Measurements from ENCODE around the gene NMNAT2. TPM values are rescaled to one million over a fixed set of nuclear protein-coding genes. Genes with fewer than 3 reads are reported as not detected.

The NMNAT2 gene
- total RNA-seq, 1 donor from 2014 or later: 0.99 TPM

DNA sequence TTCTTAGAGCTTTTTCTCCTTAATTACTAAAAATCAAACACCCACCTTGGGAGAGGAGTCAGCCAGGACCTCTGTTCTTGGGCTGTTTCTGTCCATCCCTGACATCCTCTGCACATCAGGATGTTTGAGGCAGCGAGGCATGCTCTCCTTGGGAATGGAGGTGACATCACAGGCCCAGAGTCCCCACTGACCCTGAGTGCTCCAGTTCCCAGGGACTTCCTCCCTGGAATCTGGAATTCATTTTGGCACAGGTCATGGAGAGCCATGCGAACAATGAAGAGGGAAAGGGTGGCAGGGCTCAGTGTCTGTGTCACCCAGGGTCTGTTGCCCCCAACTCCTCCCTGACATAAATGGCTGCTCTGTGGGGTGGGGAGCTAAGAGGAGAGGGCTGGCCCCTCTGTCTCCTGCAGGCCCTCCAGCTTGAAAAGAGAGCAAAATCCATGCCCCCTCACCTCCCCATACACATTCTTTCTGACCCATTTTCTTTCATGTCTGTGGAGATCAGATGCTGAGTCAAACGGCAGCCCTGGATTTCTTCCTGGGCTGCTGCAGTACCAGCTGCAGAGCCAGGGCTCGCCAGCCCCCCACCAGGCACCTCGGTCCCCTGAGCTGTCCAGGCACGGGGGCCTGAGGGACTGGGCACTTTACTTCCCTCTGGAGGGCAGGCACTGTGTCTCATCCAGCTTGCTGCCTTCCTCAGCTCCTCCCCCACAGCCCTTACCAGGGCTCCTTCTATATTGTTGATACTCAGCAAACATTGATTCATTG is 102.0 kb downstream of the NMNAT2 start:
- DNase-seq (ENCODE audit: low spot score): no peak

DNA sequence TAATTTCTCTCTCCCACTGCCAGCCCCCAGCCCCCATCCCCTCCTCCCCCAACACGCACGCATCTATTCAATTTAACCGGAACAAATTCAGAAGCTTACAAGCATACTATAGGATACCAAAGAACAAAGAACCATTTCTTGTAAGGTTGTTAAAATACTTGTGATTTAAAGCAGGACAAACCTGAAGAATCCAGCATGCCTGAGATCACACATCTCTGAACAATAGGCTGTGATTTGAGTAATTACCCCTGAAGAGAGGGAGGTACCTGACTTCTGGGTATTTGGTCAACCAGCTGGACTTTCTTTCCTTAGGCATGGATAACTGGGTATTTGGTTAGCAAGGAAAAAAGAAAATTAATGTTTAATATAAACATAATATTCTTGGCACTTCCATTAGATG is 105.1 kb downstream of the NMNAT2 start:
- DNase-seq (ENCODE audit: low spot score): no peak

DNA sequence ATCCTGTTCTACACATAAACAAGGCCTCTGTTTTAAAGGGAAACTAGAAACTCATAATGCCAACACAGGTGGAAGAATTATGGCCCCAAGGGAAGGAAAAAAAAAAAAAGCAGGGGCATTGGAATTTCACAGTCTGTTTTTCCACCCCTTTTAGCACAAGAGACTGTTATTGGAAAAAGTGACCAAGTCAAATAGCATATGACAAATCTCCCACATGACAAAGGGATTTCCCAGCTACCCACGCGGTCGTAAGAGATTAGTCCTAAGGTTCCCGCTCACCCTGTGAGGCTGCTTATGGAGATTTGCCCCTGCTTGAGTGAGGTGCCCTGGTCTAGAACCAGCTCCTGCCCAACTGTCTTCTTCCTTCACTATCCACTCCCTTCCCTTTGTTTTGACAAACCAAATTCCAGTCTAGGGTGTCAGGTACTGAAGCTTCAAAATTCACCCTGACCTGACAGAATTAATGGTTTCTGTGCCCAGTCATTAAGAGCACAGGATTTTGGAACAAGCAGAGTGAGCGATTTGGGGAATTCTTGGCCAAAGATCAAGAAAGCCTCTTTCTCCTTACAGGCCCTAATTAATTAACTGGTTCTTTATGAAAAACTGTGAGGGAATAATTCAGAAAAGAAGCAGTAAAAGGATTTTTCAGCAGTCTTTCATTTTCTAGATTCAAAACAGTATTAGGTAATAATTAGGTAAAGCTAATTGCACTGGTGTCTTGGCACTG is 107.3 kb downstream of the NMNAT2 start:
- DNase-seq (ENCODE audit: low spot score): no peak

DNA sequence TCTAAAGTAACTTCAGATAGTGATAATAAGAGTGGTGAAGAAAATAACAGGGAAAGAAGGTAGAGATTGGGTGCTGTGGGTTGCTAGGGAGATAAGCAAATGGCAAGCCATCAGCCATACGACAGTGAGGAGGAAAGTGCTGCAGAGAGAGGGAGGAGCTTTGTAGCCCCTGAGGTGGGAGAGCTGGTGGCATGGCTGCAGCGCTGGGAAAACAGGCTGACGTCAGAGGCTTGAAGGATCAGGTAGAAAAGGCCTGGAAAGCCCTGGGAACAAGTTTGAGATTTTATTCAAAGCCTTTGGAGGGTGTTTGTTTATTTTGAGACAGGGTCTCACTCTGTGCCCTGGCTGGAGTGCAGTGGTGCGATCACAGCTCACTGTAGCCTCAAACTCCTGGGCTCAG is 109.5 kb downstream of the NMNAT2 start:
- no peak for DNase-seq (ENCODE audit: low spot score)

DNA sequence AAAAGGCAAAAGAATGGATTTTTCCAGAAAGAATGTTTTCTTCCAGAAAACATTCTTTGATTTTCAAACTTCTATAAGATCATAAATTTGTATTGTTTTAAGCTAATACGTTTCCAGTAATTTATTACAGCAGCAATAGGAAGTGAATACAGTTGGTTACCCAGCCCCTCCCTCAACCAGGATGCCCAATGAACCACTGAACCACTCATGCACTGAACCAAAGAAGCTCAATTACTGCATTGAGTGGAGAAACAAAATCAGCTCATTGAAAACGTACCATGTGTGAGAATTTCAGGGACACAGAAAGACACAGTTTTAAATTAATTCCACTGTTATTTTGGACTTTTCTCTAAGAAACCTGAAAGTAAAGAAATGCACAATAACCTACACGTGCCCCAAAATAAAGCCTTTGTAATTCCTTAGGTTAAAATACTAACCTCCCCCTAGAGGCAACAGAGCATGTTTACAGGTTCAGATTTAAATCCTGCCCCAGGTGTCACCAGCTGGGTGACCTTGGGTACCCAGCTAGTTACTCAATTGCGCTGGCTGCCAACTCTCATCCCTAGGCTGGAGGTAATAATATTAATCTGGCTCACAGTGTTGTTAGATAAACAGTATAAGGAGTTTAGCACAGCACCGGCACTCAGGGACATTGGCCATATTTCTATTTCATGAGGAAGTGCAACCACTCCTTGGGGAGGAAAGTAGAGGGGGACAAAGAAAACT is 111.7 kb downstream of the NMNAT2 start:
- DNase-seq (ENCODE audit: low spot score): no peak

DNA sequence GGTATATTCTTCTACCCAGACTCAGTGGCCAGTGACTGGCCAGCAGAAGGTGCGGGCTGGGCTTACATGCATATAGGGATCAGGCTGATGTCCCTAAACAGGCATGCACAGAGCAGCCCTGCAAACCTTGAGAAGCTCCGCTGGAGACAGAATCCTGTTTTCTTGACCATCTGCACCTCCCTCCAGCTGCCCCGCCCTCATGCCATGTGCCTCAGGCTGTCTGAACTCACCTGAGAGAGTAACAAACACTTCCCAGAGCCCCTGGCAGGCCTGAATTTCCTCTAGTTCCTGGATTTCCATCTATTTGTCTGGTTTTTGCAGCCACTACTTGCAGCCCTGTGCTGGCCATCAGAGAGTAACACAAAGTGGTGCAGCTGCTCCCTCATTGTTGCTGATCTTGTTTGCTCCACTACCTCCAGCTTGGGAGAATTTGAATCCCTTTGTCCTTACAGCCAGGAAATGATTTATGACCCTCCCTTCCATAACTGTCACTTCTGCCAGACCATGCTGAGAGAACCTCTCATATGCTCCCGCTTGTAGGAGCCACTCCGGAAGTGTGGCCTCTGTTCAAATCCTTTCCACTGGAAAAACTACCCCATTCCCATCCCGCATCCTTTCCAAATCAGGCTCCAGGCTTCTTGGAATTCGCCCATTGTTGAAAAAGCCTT is 113.6 kb downstream of the NMNAT2 start:
- no peak for DNase-seq (ENCODE audit: low spot score)

DNA sequence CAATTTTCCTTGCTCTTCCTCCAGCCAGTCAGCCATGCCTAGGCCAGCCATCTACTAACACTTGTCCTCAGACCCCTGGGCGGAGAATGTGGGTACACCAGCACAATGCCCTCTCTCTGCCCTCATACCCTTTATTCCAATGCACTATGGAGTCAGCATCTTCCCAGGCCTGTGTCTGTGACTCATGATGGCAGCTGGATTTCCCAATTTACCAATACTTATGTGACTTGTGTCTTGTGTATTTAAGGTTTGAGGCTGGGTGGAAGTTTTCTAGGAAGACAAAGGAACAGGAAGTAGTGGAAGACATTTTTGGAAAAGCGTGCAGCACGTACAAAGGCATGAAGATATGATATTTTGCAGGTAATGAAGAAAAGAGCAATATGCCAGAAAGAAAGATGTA is 114.3 kb downstream of the NMNAT2 start:
- no peak for DNase-seq (ENCODE audit: low spot score)

DNA sequence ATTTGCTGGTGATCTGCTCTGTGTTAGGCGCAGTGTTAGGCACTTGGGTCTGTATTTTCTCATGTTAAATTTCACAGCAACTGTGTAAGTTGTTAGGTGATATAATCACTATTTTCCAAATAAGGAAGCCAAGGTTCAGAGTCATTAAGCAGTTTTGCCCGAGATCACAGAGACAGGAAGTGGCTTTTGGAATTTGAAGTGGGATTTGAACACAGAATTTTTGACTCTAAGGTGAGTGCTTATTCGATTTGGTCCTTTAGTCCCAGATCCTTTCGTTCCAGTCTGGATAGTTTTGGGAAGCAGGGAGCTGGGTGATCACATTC is 114.9 kb downstream of the NMNAT2 start:
- DNase-seq (ENCODE audit: low spot score): no peak

DNA sequence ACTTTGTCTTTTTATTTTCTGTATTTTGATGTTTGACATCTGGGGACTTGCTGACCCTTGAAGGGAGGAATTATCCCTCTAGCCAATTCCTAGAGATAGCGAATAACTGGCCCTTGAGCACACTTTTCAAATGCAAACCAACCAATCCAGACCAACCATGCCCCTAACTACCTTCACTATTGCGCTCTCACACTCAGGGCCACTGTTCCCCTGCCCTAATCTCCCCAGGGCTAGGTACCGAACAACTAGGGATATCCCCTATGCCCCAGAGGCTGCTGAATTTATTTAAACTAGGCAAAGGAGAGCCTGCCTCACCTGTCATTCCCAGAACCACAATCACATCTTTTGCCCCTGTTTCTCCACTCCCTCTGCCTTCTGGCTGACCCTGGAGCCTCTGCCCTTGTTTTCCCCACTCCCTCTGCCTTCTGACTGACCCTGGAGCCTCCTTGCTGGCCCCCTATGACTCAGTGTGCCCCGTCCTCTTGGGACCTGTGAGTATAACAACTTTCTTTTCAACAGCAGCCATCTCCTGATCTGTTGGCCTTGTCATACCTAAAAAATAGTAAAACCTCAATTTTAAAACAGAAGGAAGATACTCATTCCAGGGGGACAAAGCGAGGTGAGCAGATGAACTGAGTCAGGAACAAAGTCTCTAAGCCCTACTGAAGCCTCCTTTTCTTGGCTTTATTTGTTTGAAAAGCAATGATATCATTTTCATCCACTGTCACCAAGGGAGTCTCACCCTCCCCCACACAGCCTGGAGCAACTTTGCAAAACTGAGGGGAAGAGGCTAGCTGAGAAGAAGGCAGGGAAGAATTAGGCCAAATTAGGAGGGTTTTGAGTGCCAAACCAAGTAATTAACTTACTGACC is 115.5 kb downstream of the NMNAT2 start:
- no peak for DNase-seq (ENCODE audit: low spot score)

DNA sequence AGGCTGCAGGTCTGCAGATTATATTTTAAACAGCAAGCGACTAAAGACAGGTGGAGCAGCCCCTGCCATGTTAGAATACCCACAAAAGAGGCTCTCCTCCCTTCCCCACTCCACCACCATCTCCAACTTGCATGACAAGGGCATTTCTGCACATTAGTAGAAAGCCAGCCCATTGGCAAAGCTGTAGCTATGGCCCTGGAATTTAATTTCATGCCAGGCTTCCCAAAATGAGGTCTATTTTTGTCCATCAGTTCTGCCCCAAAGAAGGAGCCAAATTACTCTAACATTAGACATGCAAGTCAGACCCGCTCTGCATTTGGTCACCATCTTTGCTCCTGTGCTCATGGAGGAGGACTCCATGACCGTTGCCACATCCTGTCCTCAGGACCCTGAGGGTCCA is 116.9 kb downstream of the NMNAT2 start:
- no peak for DNase-seq (ENCODE audit: low spot score)

DNA sequence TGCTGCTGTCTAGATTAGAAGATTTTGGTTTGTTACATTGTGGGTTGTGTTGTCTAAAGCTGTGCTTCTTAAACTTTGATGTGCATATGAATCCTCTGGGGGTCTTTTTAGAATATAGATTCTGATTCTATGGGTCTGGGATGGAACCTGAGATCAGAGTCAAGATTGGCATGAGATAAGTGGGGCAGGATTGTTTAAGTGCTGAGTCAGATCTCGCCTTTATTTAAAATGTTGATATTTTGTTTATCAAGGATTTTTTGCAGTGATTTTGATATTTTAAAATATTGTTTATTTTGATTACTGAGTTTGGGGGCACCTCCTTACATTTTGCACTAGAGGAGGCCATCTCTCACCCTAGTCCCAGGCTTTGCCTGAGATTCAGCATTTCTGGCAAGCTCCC is 117.4 kb downstream of the NMNAT2 start:
- DNase-seq (ENCODE audit: low spot score): no peak

DNA sequence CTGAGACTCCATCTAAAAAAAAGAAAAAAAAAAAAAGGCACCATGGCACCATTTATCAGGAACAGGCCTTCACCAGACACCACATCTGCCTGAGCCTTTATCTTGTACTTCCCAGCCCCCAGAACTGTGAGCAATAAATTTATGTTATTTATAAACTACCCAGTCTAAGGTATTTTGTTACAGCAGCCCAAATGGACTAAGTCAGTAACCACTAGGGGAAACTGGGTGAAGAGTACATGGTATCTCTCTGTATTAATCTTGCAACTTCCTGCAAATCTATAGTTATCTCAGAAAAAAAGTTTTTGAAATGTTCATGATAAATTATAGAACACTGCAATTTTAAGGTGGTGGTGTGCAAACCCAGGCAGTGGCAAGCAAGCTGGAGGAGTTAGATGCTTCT is 117.8 kb downstream of the NMNAT2 start:
- DNase-seq (ENCODE audit: low spot score): no peak

DNA sequence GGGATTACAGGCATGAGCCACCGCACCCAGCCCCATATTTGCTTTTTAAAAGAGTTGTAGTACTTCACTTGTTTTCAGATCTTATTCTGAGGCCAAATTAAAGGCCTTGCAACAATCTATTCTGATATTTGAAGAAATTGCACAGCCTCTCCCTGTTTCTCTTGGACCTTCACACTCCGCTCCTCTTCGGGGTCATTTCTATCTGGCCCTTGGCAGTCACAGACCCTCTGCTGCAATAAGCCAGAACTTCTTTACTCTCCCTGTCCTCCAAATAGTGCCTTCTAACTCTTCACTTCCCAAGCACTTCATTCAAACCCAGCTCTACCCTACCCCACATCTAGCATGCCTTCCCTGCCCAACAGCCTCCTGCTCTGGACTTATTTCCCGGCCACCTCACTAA is 121.4 kb downstream of the NMNAT2 start:
- no peak for DNase-seq (ENCODE audit: low spot score)

DNA sequence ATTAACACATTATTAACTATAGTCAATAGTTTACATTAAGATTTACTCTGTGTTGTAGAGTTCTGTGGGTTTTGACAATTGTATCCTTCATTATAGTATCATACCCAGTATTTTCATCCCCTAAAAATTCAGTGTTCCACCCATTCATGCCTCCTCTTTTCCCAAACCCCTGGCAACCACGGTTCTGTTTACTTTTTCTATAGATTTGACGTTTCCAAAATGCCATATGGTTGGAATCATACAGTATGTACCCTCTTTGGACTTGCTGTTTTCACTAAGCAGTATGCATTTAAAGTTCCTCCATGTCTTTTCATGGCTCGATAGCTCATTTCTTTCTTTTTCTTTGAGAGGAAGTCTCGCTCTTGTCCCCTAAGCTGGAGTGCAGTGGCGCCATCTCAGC is 122.7 kb downstream of the NMNAT2 start:
- no peak for DNase-seq (ENCODE audit: low spot score)

DNA sequence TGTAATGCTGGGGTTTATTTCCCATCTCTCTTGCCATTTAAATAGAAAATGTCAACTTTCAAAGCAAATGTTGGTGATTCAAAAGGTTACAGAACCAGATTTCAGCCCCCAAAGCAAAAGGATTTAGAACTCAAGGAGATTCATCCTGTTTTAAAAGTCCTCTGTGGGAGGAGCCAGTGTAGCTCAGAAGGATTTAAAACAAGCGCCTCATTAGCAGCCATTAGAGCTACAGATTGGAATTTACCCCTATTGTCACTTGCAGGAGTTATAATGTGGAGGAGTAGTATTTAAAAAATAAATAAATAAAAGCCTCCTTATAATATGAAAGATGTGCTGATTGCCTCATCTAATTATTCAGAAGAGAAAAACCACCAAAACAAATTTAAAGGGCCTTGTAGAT is 124.3 kb downstream of the NMNAT2 start:
- DNase-seq (ENCODE audit: low spot score): no peak

DNA sequence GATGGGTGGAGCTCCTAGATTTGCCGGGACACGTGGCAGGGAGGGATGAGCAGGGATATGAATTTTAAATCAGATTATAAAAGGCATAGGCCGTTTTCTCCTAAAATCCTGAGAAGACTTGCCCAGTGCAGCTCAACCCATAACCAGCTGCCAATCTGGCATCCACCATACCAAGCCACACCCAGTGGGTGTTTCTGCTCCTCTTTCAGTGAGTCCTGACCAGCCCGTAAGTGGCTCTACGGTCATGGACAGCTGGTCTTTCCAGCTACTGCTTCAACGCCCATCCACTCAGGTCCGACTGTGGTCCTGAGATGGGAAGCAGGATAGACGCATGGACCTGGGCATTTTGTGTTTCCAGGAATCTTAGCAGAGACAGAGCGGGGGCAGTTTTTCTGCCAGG is 124.9 kb downstream of the NMNAT2 start:
- DNase-seq (ENCODE audit: low spot score): no peak

DNA sequence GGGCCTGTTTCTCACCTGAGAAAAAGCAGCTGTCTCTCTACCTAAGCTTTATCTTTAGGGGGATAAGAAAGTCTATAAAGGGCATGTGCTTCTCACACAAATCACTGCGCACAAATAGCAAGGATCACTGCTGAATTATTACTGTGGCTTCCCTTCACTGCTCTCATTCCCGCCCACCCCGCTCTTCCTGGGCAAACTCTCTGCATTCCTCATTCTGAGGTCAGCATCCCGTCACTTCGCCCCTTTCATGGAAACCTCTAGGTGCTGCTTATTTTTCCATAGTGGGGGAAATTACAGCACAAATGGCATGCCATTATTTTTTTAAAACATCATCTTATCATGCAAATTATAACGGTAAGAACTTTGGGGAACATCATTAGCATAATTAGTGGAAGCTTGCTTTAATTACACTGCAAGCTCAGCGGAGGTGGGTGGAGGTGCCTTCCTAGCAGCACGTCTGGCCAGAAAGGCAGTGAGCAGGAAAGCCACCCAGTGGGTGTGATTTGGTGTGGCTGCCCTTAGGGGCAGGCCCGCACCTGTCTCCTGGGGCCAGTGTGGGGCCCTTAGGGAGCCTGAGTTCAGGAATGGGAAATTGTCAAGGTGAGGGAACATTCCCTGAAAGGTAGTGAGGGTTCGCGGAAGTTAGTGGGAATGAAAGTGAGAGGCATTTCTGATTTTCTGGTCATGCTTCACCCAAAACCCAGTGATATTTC is 126.2 kb downstream of the NMNAT2 start:
- no peak for DNase-seq (ENCODE audit: low spot score)

DNA sequence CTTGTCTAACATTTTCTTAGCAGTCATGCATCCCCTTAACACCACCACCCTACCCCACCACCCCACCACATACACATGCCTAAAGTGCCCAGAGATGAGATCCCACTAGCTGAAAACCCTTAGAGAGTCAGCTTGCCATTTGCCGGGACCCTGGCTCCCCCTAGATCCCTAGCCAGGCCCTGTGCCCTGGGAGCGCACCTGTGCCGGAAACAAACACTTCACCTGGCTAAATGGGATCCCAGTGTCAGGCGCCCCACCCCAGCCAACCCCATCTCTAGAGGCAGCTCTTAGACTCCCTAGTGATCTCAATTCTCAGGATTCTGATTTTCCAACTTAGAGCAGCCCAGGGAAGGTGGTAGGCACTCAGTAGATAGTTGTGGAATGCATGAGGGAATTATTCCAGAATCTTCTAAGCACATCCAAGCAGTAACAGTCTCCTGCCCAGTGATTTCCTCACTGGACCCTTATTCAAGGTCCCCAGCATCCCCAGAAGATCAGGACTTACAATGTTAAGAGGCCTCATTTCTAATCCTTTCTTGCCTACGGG is 126.9 kb downstream of the NMNAT2 start:
- DNase-seq (ENCODE audit: low spot score): no peak

DNA sequence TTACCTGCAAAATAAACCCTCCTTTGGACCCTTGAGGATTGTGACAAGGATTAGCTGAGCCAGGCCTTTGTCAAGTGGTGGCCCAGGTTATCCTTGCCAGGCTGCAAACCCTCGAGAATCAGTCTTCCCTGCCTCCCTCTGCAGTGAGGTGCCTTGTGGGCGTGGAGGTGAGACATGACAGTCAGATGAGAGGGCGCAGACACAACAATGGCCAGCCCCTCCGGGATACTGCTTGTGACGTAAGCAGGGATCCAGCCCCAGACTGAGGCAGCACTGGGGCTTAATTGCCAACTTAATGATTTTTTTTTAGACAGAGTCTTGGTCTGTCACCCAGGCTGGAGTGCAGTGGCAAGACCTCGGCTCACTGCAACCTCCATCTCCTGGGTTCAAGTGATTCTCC is 127.6 kb downstream of the NMNAT2 start:
- no peak for DNase-seq (ENCODE audit: low spot score)

DNA sequence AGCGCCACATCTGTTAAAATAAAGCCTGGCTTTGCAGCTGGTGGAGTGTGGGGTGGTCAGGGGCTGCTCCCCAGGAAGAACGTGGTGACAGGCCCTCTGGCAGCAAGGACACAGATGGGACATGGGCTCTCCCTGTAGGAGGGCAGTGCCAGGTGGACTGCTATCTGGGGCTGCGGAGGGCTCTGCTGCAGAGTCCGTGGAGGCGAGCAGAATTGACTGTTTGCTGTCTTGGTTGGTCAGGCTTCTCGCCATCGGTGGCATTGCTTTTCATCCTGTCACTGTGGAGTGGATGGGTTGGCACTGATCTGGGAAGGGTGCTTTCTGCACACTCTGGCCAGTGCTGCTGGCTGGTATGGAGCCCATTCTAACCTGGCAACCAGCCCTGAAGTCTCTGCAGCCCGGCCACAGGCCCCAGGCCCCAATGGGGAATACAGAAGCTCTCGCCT is 129.1 kb downstream of the NMNAT2 start:
- no peak for DNase-seq (ENCODE audit: low spot score)
